NT2/D1 (cell line): Measurements from ENCODE around the gene TUFT1.
A peak's percentile ranks its signal among the peaks of the same experiment; 100 is the strongest.

Source experiments
- SUZ12 ChIP-seq: IDR thresholded peaks from 2 replicates; pipeline ENCODE4 v1.6.1; 2011; ENCODE audit not compliant: insufficient read length, insufficient read depth; ENCODE audit errors: extremely low read depth
- YY1 ChIP-seq: IDR thresholded peaks from 2 replicates; pipeline ENCODE4 v1.6.1; 2011; ENCODE audit not compliant: insufficient read length, insufficient read depth
- ZNF274 ChIP-seq: IDR thresholded peaks from 2 replicates; pipeline ENCODE4 v1.6.1; 2011; ENCODE audit warnings: mild to moderate bottlenecking, low read depth, low read length

- TF ChIP-seq ZNF274, result no peak
- TF ChIP-seq SUZ12, result no peak
- peak; percentile 78 for TF ChIP-seq YY1
Measured at GRCh38 chr1:151611832-151612500, 71.9 kb downstream of the TUFT1 start, which contains the start of gene SNX27.
